ENCODE results near the gene MSGN1.

MSGN1 gene

GRCh38 chr2:17816396-17817245, at the start of gene MSGN1:
MSGN1 (plus strand) TSS chr2:17816460; CDS start chr2:17816519, 59 bp downstream.
- no peak for DNase-seq

- no peak for DNase-seq
These were observed 47.4 kb upstream of the MSGN1 start for GRCh38 chr2:17768894-17769293.

GRCh38 chr2:17771956-17772355, 44.3 kb upstream of the MSGN1 start:
- DNase-seq, result no peak

- DNase-seq, result no peak
These were observed 43.7 kb upstream of the MSGN1 start for GRCh38 chr2:17772532-17772931.

- DNase-seq, result no peak
These were observed 35.7 kb upstream of the MSGN1 start for GRCh38 chr2:17780546-17780945.

- no peak for DNase-seq
These were observed 34.8 kb upstream of the MSGN1 start for GRCh38 chr2:17781482-17781881.

GRCh38 chr2:17786727-17787126, 29.5 kb upstream of the MSGN1 start:
- DNase-seq, result no peak

GRCh38 chr2:17788773-17789172, 27.5 kb upstream of the MSGN1 start:
- DNase-seq, result no peak

GRCh38 chr2:17790536-17790935, 25.7 kb upstream of the MSGN1 start:
- peak; percentile 8 for DNase-seq

- no peak for DNase-seq
These were observed 25.0 kb upstream of the MSGN1 start for GRCh38 chr2:17791121-17791816.

GRCh38 chr2:17791817-17792130, 24.5 kb upstream of the MSGN1 start:
- no peak for DNase-seq

- no peak for DNase-seq
These were observed 23.7 kb upstream of the MSGN1 start for GRCh38 chr2:17792515-17792914.

GRCh38 chr2:17793296-17793695, 23.0 kb upstream of the MSGN1 start:
- no peak for DNase-seq

GRCh38 chr2:17793803-17794354, 22.4 kb upstream of the MSGN1 start:
- DNase-seq, result no peak

GRCh38 chr2:17795309-17795708, 21.0 kb upstream of the MSGN1 start:
- no peak for DNase-seq

GRCh38 chr2:17798338-17798737, 17.9 kb upstream of the MSGN1 start:
- no peak for DNase-seq

- no peak for DNase-seq
These were observed 16.7 kb upstream of the MSGN1 start for GRCh38 chr2:17799301-17800120.

- no peak for DNase-seq
These were observed 16.0 kb upstream of the MSGN1 start for GRCh38 chr2:17800219-17800618.

- no peak for DNase-seq
These were observed 15.4 kb upstream of the MSGN1 start for GRCh38 chr2:17800693-17801458.

- DNase-seq, result no peak
These were observed 12.8 kb upstream of the MSGN1 start for GRCh38 chr2:17803497-17803896.

GRCh38 chr2:17804358-17804757, 11.9 kb upstream of the MSGN1 start:
- DNase-seq, result no peak

GRCh38 chr2:17805166-17805565, 11.1 kb upstream of the MSGN1 start:
- no peak for DNase-seq
